HepG2 (cell line): ENCODE measurements around the gene AP1AR.
A peak's percentile ranks its signal among the peaks of the same experiment; 100 is the strongest.

Experiments used
- CTCF ChIP-seq: sonication (generic); formaldehyde crosslinking; IDR thresholded peaks from 2 replicates; pipeline ENCODE4 v1.5.0; 2020; ENCODE audit warnings: mild to moderate bottlenecking, missing genetic modification reagents, moderate library complexity
- JUNB ChIP-seq: sonication (generic); formaldehyde crosslinking; IDR thresholded peaks from 2 replicates; pipeline ENCODE4 v1.8.0; 2022; ENCODE audit warnings: missing genetic modification reagents, mild to moderate bottlenecking, borderline replicate concordance
- KLF11 ChIP-seq: IDR thresholded peaks from 2 replicates; pipeline ENCODE4 v1.6.1; 2016; ENCODE audit warnings: missing compliant biosample characterization
- MAFG ChIP-seq: sonication (generic); formaldehyde crosslinking; IDR thresholded peaks from 2 replicates; pipeline ENCODE4 v1.5.1; 2020; ENCODE audit warnings: mild to moderate bottlenecking, missing genetic modification reagents
- MEF2D ChIP-seq: sonication (generic); formaldehyde crosslinking; IDR thresholded peaks from 2 replicates; pipeline ENCODE4 v1.5.1; 2020; ENCODE audit warnings: mild to moderate bottlenecking, missing genetic modification reagents
- PAX8 ChIP-seq: sonication (generic); formaldehyde crosslinking; IDR thresholded peaks from 2 replicates; pipeline ENCODE4 v1.8.0; 2022; ENCODE audit warnings: mild to moderate bottlenecking, missing genetic modification reagents, borderline replicate concordance
- POLR2A ChIP-seq, 2 experiments: IDR thresholded peaks; 2 replicates each; pipeline ENCODE4 v1.6.1; 2011; ENCODE audit warnings: low read depth in 2 of 2, low read length in 2 of 2, mild to moderate bottlenecking in 1 of 2, moderate library complexity in 1 of 2; ENCODE audit not compliant: insufficient read depth in 1 of 2
- RFX5 ChIP-seq: IDR thresholded peaks from 2 replicates; pipeline ENCODE4 v1.6.1; 2011; ENCODE audit warnings: low read depth, low read length, improper control_type of control experiment
- YY1 ChIP-seq: IDR thresholded peaks from 2 replicates; pipeline ENCODE4 v1.6.1; 2011; ENCODE audit warnings: low read length, low read depth, moderate library complexity, mild to moderate bottlenecking; ENCODE audit not compliant: insufficient read depth, insufficient replicate concordance
- ZNF747 ChIP-seq: sonication (generic); formaldehyde crosslinking; IDR thresholded peaks from 2 replicates; pipeline ENCODE4 v1.8.1; 2023; ENCODE audit warnings: missing genetic modification reagents, mild to moderate bottlenecking, borderline replicate concordance

- TF ChIP-seq ZNF747 (no peak), KLF11 (CRISPR knock-in tag) (no peak), YY1 (no peak), RFX5 (no peak), CTCF (CRISPR knock-in tag) (peak; percentile 73), PAX8 (CRISPR knock-in tag) (no peak), JUNB (CRISPR knock-in tag) (no peak), POLR2A (IDR thresholded peaks at IDR 0.05; ENCODE audit: insufficient read depth in 1 of 2, low read depth in 2 of 2, low read length in 2 of 2) (no peak), MAFG (no peak), MEF2D (no peak)
Measured at GRCh38 chr4:112234952-112235609, 3.5 kb downstream of the AP1AR start.
